HCEC 1CT (cell line): ENCODE data around the gene CUX1.
"Not testable (repeated sequence)": the region's sequence is repeated elsewhere in the genome, so short reads cannot be mapped to it uniquely, and the experiment has no call there.

Experiments used
- DNase-seq: peaks from one replicate; pipeline ENCODE4 v3.0.0-alpha.2; 2017

Gene CUX1

GRCh38 chr7:101919363-101920115, 102.1 kb downstream of the CUX1 start:
- no peak for DNase-seq

- no peak for DNase-seq
These were observed 103.6 kb downstream of the CUX1 start for GRCh38 chr7:101921061-101921460.

- DNase-seq, result not testable (repeated sequence)
These were observed 104.4 kb downstream of the CUX1 start for GRCh38 chr7:101921546-101922489.

DNA sequence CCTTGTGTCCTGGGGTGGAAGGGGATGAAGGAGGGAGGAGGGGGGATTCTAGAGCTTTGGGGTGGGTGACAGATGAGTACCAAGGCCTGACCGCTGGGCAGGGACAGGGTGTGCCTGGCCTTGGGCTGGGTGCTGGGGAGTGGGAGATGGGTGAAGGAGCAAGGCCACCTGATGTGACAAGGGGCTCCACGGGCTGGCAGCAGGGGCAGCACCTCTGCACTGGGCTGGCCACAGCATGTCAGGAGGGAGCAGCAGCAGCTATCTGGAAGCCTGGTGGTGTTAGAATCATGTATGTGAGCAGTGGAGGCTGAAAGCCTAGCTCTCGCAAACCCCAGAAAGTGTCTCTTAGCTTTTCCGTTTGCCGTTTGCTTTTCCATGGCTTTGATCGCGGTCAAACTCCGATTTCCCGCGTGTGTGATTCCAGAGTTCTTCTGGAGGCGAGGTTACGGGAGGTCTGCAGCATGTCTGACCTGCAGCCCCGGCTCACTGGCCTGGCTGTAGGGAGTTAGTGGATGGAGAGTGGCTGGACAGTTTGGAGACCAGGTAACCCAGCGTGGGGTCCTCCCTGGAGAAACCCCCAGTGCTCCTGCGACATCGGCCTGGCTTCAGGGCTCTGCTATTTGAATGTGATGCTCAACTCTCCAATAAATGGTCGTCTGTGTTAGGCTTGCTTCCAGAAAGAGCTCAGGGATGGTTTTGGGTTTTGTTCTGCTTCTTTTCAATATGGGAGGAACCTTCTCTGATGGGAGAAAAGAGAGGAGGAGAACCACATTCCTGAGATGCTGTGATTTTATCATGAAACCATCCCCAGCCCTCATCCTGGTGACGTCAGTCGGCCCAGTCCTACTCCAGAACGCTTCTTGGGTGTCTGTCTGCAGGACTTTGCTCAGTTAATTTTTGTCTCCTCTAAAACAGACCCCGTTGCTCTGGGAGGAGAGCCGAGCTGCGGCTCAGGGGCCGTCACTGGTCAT, 105.5 kb downstream of the CUX1 start:
- DNase-seq, result no peak

- no peak for DNase-seq
These were observed 106.2 kb downstream of the CUX1 start for GRCh38 chr7:101923602-101923985.

DNA sequence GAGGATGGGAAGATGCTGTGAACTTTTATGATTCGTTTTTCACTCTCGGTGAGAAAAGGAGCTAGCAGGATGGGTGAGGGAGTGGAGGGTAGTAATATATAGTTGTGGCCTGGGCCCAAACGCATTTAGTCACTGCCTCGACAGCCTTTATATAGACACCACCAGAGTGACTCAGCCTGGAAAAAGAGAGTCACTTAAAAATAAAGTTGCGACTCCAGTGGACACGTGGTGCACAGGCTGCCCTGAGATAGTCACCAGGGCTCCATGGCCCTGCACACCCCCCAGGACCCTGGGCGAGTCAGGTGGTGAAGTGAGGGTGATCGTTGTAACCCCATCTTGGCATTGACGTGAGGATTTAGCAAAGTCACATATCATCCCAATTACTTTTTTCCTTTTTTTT, 106.7 kb downstream of the CUX1 start:
- peak; percentile 80 for DNase-seq

DNA sequence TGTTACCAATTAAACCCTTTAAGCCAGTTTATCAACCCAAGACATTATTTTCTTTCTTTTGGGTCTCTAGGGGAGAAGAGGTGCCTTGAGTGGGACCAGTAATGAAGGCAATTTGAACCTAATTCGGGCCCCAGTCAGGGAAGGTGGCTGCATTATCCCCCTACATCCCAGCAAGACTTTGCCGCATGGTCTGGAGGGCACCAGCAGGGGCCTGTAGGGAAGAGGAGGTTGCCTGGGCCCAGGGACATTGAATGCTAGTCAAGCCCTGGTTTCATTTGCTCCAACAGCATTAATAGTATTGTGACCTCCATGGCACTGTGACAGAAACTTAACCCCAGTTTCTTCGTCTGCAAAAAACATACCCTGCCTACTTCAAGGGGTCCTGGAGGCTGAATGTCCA, 108.8 kb downstream of the CUX1 start:
- no peak for DNase-seq

GRCh38 chr7:101927389-101927788, 110.0 kb downstream of the CUX1 start:
- no peak for DNase-seq

- DNase-seq, result no peak
These were observed 110.4 kb downstream of the CUX1 start for GRCh38 chr7:101927802-101928201.

DNA sequence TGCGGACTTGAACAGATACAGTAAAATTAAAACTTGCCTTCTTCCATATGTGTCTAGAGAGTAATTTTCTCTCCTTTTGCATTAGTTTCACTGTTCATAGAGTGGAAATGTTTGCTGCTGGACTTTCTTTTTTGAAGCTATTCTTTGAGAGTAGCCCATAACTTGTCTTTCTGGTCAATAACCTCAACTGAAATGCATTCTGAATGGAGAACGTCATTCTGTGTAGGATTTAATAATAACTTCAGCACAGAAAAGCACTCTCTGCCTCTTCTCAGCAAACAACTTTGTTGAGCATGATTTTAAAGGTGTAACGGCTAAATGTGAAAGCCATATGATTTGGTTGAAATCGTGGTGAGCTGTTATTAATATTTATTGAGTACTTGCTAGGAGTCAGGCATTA, 111.8 kb downstream of the CUX1 start:
- no peak for DNase-seq

GRCh38 chr7:101929911-101930310, 112.5 kb downstream of the CUX1 start:
- not testable (repeated sequence) for DNase-seq

- no peak for DNase-seq
These were observed 114.7 kb downstream of the CUX1 start for GRCh38 chr7:101932083-101932482.

DNA sequence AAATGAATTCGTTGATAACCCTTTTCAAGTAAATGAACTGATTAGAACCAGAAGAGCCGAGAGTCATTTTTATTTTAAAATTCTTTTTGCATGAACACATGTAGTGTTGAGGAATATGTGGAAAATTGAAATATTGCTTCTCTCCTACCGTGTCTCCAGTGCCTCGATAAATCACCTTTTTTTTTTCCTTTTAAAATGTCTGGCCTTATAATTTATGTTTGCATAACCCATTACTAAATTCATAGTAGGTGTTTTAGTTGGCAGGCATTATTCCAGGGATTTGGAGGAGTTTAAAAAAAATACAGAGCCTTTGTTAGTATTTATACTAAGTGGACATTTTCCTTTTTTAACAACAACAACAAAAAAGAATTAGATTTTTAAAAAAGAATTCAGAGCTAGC, 115.6 kb downstream of the CUX1 start:
- no peak for DNase-seq

- no peak for DNase-seq
These were observed 116.3 kb downstream of the CUX1 start for GRCh38 chr7:101933688-101934121.

GRCh38 chr7:101934618-101935017, 117.2 kb downstream of the CUX1 start:
- DNase-seq, result no peak

DNA sequence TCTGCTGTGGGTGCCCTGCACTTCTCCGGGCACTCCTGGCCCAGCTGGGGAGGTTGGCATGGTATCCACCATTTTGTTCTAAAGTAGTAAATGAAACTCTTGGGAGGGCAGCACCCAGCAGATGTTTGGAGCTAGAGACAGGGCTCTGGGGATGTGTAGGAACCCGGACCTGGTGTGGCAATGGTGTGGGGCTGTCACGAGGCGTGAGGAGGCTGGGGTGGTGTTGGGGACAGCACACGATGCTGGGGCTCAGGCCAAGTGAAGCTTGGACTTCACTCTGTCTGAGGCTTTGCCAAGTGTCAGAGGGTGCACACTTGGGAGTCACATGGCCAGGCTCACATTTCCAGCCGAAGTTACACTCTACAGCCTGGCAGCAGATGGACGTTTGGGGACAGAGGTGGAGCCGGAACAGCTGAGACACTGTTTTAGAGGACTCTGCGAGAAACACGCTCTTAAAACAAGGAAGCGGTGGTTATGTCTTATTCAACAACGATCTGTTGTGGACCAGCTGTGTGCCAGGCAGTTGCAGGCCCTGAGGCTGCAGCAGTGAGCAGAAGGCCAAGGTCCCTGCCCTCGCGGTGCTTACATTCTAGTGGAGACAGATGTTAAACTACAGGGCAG, 118.2 kb downstream of the CUX1 start:
- DNase-seq, result no peak

- no peak for DNase-seq
These were observed 118.8 kb downstream of the CUX1 start for GRCh38 chr7:101936223-101936610.

DNA sequence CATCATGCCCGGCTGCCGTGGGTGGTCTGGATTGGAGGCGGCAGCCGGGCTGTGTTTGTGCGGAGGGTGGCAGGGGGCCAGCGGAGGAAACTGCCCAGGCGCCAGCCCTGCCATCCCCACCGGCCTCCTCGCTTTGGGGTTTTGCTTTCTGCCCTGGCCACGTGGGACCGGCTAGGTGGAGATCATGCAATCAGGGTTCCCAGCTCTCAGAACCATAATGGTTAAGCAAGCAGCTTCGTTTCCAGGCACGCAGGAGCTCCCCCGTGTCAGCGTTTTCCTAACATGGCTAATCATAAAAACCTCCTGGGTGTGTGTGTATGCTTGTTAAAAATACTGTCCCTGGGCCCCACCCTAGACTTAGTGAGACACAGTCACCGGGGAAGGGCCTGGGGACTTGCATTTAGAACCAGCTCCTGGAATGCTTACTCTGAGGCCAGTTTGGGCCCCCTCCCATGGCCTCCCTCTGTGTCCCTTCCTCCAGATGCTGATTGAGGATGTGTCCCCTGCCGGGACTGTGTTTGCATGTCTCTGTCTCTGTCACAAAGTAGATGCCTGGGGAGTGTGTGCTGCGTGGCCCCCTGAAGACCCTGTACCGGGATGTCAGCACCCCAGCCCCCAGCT, 119.3 kb downstream of the CUX1 start:
- DNase-seq, result no peak

- DNase-seq, result no peak
These were observed 120.5 kb downstream of the CUX1 start for GRCh38 chr7:101937717-101938514.

GRCh38 chr7:101939136-101939695, 121.8 kb downstream of the CUX1 start:
- no peak for DNase-seq

- DNase-seq, result no peak
These were observed 122.7 kb downstream of the CUX1 start for GRCh38 chr7:101940151-101940550.
